ENCODE data around the gene KIF26B. TPM values are rescaled to one million over a fixed set of nuclear protein-coding genes. Genes with fewer than 3 reads are reported as not detected.
A peak's percentile ranks its signal among the peaks of the same experiment; 100 is the strongest.

Gene KIF26B
- total RNA-seq, 1 donor from 2014 or later = 1.1 TPM

- no peak for DNase-seq (ENCODE audit: low spot score)
- intact Hi-C loops (cut with DNase I) = no loop called here
These were observed 403.3 kb downstream of the KIF26B start for GRCh38 chr1:245558069-245558468.

DNA sequence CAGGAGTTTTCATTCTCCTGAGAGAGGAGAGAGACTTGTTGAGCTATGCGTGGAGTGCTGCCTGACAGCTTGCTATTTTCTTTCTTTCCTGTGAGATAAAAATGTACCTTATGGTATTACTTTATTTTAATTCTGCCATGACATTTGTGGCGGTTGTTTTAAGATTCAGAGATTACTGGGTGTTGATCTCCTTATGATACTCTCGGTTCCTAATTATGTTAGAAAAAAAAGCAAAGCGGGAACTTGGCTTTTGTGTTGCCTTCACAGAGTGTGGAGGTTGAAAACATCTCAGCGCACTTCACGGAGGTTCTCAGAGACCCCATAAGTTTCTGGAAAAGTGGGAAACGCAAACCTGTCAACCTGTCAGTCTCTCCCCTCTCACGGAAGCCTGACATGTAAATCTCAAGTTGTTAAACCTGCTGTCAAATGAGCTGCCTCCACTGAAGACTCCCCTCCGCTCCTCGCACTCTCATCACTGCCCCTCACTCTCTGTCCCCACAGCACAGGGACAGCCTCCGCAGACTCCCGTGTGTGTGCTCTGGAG lies 405.6 kb downstream of the KIF26B start:
- DNase-seq (ENCODE audit: low spot score) = no peak
- intact Hi-C loops (cut with DNase I) = no loop called here

DNA sequence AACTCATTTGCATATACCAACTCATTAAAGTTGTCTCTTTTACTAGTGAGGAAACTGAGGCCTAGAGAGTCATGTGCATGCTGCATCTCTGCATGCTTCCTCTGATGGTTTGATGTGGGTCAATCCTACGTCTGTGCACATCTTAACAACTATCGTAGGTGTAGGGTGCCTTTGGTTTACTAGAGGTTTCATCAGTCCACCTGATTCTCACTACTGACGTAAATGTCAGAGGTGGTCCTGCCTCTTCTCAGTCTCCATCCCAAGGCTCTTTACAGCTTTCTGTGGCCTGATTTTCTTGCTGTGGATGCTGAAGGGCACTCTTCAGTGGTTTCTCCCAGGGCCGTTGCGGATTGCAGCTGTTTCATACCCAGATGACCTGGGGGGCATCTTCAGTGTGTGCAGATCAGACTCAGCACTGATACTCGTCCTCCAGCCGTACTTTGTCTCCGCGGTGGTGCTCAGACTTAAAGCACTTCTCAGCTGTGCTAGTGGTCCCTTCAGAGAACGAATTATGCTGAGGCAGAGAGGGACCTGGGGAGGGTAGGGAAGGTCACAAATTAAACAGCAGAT lies 407.0 kb downstream of the KIF26B start:
- DNase-seq (ENCODE audit: low spot score) = no peak
- intact Hi-C loops (cut with DNase I) = no loop called here

DNA sequence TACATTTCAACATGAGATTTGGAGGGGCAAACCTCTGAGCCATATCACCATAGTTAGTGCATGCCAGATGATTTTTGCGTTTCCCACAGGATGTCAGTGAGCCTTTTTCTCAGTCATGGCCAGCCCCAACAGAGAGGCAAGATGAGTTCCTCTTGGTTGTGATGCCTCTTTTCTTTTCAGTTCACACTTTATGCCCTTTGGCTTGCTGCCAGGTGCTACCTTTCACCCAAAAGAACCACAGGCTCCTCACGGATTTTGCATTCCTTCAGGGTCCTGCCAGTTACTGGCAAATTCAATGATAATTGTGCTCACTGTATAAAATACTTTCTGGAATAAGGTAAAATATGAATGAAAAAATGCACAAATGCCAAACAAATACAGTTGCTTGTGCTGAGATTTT lies 411.3 kb downstream of the KIF26B start:
- DNase-seq (ENCODE audit: low spot score) = no peak
- intact Hi-C loops (cut with DNase I) = no loop called here

GRCh38 chr1:245566952-245567351 lies 412.2 kb downstream of the KIF26B start:
- DNase-seq (ENCODE audit: low spot score) = no peak
- intact Hi-C loops (cut with DNase I) = no loop called here

DNA sequence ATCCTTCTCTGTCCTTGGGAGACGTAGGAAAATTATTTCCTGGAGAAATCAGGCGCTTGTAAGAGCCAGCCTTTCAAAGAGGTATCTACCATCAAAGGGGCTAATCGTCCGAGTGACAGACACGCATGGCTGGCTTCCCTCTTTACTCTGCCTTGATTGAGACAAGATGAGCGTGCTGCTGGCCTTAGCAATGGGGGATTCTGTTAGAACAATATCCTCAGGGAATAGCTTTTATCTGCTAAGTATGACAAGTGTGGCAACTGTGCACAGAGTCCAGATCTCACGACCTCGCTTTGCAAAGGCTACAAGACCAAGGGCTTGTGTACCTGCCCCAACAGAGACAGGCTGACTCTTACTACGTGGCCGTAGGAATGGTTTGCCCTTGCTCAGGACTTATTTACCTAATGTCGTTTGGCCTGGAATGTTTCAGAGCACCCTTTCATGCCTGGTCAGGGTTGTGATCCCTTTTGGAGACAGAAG lies 417.1 kb downstream of the KIF26B start:
- DNase-seq (ENCODE audit: low spot score) = peak; percentile 57
- intact Hi-C loops (cut with DNase I) = no loop called here

DNA sequence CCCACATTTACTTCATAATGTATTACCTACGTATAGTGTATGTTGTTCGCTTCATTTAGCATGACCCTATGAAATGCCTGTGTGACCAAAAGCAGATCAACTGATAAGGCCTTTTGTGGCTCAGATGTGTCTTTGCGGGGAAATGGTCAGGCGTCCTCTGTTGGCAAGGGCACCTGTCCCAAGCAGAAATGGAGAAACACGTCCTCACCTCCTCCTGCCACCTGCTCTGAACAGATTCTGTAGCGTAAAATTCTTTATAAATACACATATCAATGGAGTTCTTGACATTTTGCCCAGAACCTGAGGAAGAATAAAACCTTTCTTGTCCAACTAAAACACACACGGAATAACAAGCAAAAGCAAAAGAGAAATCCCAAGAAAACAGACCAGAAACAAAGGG lies 417.9 kb downstream of the KIF26B start:
- no peak for DNase-seq (ENCODE audit: low spot score)
- intact Hi-C loops (cut with DNase I) = no loop called here

DNA sequence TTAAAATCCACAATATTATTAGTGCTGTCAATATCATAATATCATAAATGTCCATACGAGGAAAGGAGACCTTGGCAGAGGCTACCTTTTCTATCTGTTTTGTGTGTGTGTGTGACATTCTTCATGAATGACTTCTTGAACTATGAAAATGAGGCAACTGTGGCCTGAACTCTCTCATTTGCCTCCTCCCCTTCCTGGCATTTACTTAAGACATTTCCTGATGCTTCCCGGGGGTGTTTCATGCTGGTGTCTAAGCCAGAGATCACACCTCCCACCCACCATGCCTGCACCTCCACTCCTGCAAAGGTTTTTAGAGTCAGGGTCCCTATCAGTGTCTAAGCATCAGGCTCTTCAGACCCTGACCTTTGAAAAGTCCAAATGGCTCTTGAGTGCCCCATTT lies 420.9 kb downstream of the KIF26B start:
- peak; percentile 29 for DNase-seq (ENCODE audit: low spot score)
- intact Hi-C loops (cut with DNase I) = no loop called here

- intact Hi-C loops (cut with DNase I) = no loop called here
These were observed 421.5 kb downstream of the KIF26B start for GRCh38 chr1:245576323-245576722.

GRCh38 chr1:245577191-245578157 lies 422.7 kb downstream of the KIF26B start:
- intact Hi-C loops (cut with DNase I) = no loop called here
- DNase-seq (ENCODE audit: low spot score) = no peak

More at GRCh38 chr1:245576323-245576722, 421.5 kb downstream of the KIF26B start:
- no peak for DNase-seq (ENCODE audit: low spot score)

- DNase-seq (ENCODE audit: low spot score) = no peak
- intact Hi-C loops (cut with DNase I) = no loop called here
These were observed 423.5 kb downstream of the KIF26B start for GRCh38 chr1:245578308-245578707.

GRCh38 chr1:245578771-245579170 lies 424.0 kb downstream of the KIF26B start:
- intact Hi-C loops (cut with DNase I) = no loop called here
- no peak for DNase-seq (ENCODE audit: low spot score)

GRCh38 chr1:245579881-245580280 lies 425.1 kb downstream of the KIF26B start:
- intact Hi-C loops (cut with DNase I) = no loop called here
- DNase-seq (ENCODE audit: low spot score) = no peak

- intact Hi-C loops (cut with DNase I) = no loop called here
- DNase-seq (ENCODE audit: low spot score) = no peak
These were observed 425.9 kb downstream of the KIF26B start for GRCh38 chr1:245580651-245581050.

- intact Hi-C loops (cut with DNase I) = no loop called here
- no peak for DNase-seq (ENCODE audit: low spot score)
These were observed 427.2 kb downstream of the KIF26B start for GRCh38 chr1:245582026-245582425.

DNA sequence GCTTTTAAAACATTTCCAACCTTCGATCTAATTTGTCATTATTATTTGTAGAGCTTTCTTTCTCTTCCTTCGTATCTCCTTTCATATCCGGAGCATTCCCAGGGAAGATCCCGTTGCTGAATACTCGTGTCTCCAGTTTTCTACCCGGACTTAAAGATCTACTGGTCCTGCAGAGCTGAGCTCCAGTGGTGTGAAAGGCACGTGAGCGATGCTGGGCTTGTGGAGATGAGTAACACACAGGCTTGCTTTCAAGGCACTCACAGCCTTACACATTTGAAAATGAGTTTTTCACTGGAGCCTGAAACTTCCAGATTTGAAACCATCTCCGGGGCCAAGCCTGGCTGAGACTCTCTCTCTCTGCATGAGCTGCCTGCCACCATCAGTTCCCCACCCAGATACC lies 428.3 kb downstream of the KIF26B start:
- DNase-seq (ENCODE audit: low spot score) = no peak
- intact Hi-C loops (cut with DNase I) = no loop called here

- intact Hi-C loops (cut with DNase I) = no loop called here
- DNase-seq (ENCODE audit: low spot score) = no peak
These were observed 429.0 kb downstream of the KIF26B start for GRCh38 chr1:245583575-245584330.

DNA sequence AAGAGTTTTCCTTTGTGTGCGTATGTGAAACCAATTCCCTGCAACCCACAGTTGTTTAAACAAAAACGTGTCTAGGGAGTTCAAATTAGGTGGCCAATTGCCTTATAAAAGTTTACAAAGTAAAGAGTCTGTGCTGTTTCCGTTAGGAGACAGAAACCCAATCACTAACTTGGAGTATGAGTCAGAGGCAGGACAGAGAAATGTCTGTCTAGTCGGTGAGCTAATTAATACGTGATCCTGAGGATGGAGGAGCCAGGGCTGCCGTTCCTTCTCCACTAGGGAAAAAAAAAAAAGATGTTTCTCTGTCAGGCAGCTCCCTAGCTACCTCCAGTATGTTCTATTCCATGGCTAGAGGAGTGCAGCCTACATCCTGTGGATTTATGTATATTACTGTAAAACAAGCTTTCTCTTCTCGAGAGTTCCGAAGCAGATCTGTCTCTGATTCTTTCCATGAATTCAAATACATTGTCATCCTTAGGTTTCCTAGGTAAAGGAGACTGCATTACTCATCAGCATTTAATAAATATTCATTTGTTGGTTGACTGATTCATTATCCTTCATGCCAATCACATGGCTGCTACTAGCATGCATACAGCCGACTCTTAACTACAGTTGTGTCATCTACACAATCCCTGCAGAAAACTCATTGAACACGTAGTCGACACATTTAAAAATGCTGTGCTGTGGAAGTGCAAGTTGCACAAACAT lies 430.6 kb downstream of the KIF26B start:
- intact Hi-C loops (cut with DNase I) = no loop called here
- DNase-seq (ENCODE audit: low spot score) = no peak

GRCh38 chr1:245587435-245588115 lies 432.8 kb downstream of the KIF26B start:
- DNase-seq (ENCODE audit: low spot score) = no peak
- intact Hi-C loops (cut with DNase I) = no loop called here

Measured in cardiac septum (tissue), 1 donor.